Skeletal muscle cell (primary cell): ENCODE results near the gene ROBO1.
A peak's percentile ranks its signal among the peaks of the same experiment; 100 is the strongest.

Source experiments
- DNase-seq: peaks from one replicate; pipeline ENCODE4 v3.0.0-alpha.2; 2010; ENCODE audit warnings: low read depth
- H3K4me3 ChIP-seq: 2 replicates; pipeline ENCODE4 v1.5.1; 2011; ENCODE audit warnings: low read depth, mild to moderate bottlenecking, control low read depth, low read length, moderate library complexity

Gene ROBO1

GRCh38 chr3:78823859-78824258, 943.9 kb downstream of the ROBO1 start:
- H3K4me3 ChIP-seq, result no peak overlapping the region
- peak; percentile 31 for DNase-seq

DNA sequence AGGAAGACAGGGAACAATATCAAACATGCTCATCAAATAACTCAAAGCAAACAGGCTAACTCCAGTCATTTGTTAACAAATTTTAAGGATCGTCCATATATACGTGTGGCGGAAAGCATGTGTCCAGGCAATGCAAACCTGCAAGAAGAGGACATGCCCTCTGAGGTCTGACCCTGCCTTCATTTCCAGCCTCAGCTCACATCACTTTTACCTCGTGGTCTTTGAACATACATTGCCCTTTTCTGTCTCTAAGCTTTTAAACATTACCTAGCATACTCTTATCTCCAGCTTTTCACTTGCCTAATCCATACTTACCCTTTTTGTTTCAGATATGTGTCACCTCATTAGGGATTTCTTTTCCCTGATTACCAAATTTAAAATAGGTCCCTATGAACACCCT, 944.4 kb downstream of the ROBO1 start:
- H3K4me3 ChIP-seq, result no peak overlapping the region
- no peak for DNase-seq

DNA sequence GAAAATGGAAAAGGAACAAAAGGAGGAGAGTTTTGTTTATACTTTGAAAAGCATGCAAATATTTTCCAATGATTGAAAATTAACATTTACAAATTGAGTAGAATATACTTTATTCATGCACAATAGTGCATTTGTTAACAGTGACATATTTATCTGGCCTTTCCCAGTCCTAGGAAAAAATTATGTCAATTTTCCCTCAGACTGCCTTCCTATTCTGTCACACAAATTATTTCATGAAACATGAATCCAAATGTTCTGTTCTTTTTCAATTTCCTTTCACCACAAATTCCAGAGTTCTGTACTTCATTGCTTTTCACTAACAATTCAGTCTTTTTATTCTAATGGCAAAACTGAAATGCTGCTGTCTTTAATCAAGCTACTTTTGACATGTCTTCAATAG, 945.1 kb downstream of the ROBO1 start:
- no peak for DNase-seq
- no peak overlapping the region for H3K4me3 ChIP-seq

- H3K4me3 ChIP-seq, result no peak overlapping the region
- no peak for DNase-seq
Observed at GRCh38 chr3:78820542-78820941, 947.3 kb downstream of the ROBO1 start.

DNA sequence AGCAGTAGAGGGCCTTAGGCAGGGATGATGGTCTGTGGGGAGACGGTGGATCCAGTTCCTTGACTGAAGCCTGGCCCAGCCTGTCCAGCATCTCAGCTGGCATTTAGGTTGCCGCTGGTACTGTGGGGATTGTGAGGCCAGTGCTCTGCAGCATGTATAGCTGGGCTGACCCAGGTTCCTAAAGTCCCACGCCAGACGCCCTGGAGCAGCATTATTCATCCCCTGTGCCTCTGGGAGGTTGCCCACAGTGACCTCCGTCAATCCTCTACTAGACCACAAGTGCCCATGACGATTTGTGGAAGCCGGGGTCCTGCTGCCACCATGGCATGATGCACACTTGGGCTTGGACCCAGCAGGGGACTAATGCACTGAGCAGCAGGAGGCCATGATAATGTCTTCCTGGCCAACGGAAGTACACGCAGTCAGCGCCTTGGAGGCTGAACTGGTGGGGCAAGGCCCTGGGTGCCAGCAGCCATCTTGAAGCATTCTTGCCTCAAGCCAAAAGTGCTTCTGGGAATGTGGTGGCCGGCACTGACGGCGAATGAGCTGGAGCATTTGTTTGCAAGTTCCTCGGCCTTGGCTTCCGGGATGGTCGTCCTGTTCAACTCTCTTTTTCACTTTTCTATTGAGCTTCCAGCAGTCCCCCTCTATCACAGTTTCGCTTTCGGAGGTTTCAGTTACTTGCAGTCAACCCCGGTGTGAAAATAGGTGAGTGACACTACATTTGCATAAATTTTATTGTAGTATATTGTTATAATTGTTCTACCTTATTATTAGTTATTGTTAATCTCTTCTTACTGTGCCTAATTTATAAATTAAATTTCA, 949.4 kb downstream of the ROBO1 start:
- no peak overlapping the region for H3K4me3 ChIP-seq
- DNase-seq, result no peak

DNA sequence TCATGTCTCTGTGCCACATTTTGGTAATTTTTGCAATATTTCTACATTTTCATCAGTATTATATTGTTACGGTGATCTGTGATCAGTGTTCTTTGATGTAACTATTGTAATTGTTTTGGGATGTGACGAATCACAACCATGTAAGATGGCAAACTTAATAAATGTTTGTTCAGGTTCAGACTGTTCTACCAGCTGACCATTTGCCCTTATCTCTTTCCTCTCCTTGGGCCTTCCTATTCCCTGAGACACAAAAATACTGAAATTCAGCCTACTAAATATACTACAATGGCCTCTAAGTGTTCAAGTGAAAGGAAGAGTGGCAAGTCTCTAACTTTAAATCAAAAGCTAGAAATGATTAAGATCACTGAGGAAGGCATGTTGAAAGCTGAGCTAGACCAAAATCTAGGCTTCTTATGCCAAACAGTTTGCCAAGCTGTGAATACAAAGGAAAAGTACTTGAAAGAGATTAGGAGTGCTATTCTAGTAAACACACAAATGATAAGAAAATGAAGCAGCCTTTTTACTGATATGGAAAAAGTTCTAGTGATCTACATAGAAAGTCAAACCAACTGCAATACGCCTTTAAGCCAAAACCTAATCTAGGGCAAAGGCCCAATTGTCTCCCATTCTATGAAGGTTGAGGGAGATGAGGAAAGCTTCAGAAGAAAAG, 952.8 kb downstream of the ROBO1 start:
- no peak overlapping the region for H3K4me3 ChIP-seq
- no peak for DNase-seq

DNA sequence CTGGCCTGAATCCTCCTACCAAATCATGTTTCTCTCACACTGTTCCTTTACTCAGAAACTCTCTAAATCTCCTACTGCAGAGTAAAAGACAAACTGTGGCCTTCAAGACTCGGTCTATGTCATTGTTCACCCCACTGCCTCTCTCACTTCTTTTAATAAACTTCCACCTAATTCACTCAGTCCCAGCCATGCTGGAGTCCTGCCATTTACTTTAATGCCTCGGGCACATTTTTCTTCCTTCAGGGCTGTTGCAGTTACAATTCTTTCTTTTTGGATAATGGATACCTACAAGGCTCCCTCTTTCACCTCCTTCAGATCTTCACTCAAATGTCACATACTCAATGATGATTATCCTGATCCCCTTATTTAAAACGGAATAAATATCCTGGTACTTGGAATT, 955.6 kb downstream of the ROBO1 start:
- DNase-seq, result no peak
- H3K4me3 ChIP-seq, result no peak overlapping the region

DNA sequence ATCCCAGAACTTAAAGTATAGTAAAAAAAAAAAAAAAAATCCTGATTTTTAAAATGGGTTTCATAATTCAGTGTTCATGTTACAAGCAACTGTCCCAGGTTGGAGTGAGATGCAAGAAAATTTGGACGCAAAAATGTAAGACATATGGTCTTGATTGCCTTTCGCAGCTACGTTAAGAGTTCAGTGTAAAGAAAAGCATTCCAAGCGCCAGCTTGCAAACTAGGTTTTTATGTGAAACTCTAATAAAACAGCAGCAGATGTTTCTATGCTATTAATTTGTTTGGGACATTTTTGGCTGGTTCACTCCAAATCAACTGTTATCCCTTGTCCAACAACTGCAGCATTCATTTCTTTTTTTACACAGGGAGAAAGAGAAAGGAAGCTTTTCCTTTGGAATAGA, 957.8 kb downstream of the ROBO1 start:
- DNase-seq, result no peak
- no peak overlapping the region for H3K4me3 ChIP-seq

DNA sequence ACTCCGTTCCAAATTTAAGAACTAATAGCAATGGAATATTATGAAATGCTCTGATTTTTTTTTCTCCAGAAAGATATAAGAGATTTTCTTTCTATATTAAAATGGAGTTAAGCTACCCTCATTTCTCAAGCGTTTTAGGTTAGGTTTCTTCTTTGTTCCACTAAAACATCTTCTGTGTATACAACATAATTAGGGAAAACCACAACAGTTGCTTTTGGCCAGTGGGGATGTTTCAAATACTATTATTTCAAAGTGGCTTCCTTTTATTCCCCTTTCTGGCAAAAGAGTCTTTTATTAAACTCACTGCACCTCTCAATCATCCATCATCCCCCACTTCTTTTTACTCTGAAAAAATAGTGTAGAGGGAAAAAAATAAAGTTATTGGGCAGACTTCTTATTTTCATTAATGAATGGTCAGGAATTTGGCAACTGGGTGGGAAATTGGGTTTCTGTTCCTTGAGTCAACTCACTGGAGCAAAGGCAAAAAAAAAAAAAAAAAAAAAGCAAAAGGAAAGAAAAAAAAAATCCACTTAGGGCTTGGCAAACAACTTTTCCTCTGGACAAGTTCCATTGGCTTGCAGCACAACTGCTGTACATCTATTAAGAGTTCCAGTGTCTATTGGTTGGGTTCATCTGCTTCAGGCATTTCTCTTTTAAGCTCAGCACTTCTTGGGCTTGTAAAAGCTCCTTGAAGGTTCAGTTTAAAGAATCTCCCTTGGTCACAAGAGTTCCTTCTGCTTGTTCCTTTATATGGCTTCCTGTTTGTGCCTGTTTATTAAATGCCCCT, 963.4 kb downstream of the ROBO1 start:
- DNase-seq, result peak; percentile 54
- no peak overlapping the region for H3K4me3 ChIP-seq

- no peak for DNase-seq
- H3K4me3 ChIP-seq, result no peak overlapping the region
Observed at GRCh38 chr3:78802562-78802930, 965.3 kb downstream of the ROBO1 start.

DNA sequence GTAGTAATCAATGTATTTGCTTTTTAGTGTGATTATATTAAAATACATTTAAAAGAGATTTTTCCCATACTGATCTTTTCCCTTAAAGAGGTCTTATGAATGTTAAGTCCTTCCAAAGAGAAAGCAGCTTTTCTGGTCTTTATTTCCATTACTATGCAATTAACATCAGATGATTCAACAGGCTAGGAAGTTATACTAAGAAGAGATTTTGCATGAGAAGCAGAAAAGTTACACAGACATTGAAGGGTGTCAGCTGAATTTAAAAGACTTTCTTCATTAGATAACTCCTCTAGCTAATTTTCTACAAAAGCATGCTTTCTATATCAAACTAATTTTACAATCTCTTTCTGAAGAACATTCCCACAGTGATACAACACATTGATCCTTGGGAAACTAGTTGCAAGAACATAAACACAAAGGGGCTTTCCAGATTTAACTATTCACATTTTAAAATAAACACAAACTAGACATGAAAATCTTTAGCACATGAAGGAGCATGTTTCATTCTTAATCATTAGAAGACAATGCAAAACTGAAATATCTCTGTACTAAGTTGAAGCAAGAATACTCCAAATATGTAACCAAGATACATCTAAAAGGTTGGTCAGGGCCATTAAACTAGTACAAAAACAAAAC, 965.8 kb downstream of the ROBO1 start:
- H3K4me3 ChIP-seq, result no peak overlapping the region

DNA sequence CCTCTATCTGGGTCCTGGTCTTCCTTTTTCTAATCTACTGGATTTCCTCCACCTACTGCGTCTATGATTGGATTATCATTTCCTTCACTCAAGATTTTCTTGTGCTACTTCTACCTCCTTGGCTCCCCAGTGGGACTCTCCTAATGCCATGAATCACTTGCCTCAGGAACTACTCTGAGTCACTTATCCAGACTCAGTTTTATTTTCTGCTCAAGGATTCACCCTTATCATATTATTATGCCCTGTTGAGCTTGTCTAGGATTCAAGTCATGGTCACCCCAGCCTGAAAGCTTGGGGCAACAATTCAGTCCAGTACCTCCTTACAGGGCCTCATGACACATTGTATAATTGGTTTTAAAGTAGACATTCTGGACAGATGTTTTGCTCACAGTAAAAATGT, 968.1 kb downstream of the ROBO1 start:
- no peak overlapping the region for H3K4me3 ChIP-seq
- no peak for DNase-seq

More for the DNA sequence above, 965.8 kb downstream of the ROBO1 start:
- no peak for DNase-seq

DNA sequence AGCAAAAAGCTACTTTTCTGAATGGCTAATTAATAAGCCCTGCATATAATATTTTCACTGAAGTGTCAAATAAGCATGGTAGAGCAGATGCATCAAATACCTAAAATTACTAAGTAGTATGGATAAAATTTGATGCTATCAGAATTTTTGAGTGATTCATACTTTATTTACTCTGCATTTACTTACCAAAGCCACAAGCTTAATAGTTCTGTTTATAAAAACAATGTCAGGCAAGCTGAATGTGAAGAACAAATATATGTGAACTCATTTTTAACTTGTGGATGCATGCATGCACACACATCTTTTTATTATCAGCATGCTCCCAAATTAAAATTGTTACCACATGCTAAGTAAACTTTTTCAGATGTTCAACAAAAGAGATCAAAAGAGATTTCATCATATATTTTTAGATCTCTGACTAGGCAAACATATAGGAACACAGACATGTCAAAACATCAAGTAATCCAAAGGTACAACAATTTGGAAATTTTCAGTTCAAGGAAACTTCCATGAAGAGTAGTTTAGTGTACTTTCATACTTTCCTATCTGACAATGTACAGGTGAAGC, 969.4 kb downstream of the ROBO1 start:
- no peak overlapping the region for H3K4me3 ChIP-seq
- no peak for DNase-seq

GRCh38 chr3:78794431-78794830, 973.4 kb downstream of the ROBO1 start:
- DNase-seq, result no peak
- H3K4me3 ChIP-seq, result no peak overlapping the region

DNA sequence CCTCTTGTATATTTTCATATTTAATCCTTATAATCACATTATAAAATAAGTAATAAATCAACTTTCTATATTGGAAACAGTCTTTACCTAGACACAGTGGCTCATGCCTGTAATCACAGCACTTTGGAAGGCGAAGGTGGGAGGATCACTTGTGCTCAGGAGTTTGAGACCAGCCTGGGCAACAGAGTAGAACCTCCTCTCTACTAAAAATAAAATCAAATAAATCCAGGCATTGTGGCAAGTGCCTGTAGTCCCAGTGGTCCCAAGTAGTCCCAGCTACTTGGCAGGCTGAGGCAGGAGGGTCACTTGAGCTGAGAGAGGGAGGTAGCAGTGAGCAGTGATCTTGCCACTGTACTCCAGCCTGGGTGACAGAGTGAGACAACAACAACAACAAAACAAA, 975.1 kb downstream of the ROBO1 start:
- DNase-seq, result no peak
- no peak overlapping the region for H3K4me3 ChIP-seq

DNA sequence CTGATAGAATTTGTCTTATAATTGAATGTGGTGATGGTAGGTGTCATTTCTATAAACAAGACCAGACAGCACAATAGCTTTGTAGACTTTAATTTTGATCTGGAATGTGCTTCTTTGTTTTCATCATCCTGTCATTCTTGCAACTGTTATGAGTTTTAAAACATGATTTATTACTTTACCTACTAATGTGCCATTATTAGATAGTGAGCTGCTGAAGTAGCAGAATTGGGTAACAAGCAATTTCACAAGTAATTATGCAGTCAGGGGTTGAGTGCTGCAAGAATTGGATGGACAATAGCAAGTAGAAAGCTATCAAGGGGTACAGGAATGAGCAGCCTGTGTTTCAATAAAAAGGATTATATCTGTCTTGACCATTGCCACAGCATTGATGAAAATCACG, 975.6 kb downstream of the ROBO1 start:
- H3K4me3 ChIP-seq, result no peak overlapping the region
- no peak for DNase-seq

DNA sequence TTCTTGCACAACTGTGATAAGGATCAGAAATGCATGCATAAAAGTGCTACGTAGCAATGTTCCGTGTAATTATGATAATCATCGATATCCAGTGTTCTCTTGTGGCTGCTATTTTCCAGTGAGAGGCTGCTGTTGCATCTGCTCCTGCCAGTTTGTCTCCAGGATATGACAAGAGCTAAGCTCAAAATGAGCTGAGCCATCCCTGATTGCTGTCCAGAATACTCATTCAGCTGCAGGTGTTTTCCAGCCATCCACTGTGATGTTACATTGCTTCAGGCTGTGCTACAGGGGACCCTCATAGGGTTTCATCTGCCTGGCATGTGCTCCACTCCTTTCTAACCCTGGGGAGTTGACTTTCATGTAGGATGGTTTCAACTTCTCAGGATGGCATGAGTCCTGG, 976.0 kb downstream of the ROBO1 start:
- H3K4me3 ChIP-seq, result no peak overlapping the region
- DNase-seq, result no peak

DNA sequence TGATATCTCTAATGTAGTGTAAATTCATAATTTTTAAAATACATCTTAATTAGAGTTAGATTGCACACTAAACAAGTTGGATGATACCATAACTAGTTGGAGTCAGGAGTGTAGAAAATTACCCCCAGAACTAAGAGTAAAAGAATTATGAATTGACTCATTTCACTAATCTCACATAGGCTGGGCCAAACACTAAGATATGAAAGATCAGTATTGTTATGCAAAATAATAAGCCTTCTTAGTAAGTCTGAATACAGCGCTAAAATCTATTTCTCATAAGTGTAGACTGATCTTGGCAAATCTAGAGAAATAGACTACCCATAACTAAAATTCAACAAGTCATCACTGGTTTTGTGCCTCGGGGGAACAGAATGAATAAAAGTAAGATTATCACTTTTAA, 979.0 kb downstream of the ROBO1 start:
- DNase-seq, result no peak
- H3K4me3 ChIP-seq, result no peak overlapping the region

- no peak overlapping the region for H3K4me3 ChIP-seq
- no peak for DNase-seq
Observed at GRCh38 chr3:78785004-78785403, 982.8 kb downstream of the ROBO1 start.

DNA sequence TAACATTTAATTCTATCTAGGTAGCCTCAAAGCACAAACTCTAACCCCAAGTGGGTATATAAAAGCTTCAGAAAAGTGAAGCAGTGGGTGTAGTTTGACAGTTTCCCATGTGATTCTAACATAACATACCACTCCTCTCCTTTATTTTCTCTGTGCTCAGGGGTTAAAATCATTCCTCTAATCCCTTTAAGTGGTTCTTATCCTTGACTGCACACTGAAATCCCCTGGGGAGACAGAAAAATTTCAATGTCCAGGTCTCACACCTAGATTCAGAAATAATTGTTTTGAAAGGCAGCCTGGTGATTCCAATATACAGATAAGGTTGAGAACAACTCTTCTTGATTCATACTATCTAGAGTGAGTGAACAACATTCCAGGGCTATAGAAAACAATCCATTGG, 986.4 kb downstream of the ROBO1 start:
- H3K4me3 ChIP-seq, result no peak overlapping the region
- DNase-seq, result no peak
